Measurements from ENCODE around the gene TMEM179B.

Gene TMEM179B

DNA sequence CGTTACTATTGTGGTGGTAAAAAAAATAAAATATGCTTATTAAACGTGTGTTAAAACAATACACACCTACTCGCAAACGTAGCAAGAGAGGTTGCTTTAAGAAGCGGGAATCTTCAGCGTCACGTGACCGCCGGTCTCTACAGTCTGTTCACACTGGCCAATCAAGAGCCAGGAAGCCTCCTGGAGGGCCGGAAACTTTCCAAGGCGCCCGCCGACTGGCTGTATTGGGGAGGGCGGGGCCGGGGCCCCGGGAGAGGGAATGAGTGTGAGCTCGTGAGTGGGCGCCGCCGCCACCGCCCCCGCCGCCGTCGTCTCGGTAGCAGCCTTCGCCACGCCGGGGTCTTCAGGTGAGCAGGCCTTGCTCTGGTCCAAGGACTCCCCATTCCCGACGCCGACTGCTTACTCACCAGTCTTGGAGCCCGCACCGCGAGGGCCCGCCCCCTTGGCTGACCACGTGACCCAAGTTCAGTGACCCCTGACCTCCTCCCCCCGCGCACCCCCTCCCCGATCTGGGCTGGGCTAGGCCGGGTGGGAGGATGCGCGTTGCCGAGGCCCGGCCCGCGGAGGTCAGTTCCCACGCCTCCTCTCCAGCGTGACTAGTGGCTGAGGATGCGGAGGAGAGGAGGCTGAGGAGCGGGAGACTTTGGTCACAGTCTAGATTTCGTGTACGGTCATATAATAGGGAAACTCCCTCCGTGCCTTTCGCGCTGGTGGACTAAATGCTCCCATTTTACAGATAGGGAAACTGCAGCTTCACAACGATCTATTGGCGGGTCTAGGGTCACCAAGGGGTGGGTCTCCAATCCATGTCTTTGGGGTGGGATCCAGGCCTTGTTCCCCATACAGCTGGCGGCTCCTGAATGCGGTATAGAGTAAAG is 15.8 kb upstream of the TMEM179B start, which contains the start of gene TAF6L:
Gene TAF6L, plus strand, starts transcription at position 253 of the 878 bp plus-strand sequence. CDS start 4,388 bp downstream, outside the sequence.
- peak; percentile 92 for DNase-seq (ENCODE audit: extremely low read depth, insufficient read length)
- Histone ChIP-seq H3K4me3 (replicated peaks; ENCODE audit: low read depth, low read length) (peak within 1 kb of the TSS; percentile 78), H3K36me3 (ENCODE audit: control insufficient read depth, insufficient read depth, low read length) (peaks cover 6% of the 10 kb centered on the region), H3K27me3 (replicated peaks; ENCODE audit: control insufficient read depth, insufficient read depth, low read length) (no peaks in the 10 kb centered on the region)
- TF ChIP-seq, protein P1, sequence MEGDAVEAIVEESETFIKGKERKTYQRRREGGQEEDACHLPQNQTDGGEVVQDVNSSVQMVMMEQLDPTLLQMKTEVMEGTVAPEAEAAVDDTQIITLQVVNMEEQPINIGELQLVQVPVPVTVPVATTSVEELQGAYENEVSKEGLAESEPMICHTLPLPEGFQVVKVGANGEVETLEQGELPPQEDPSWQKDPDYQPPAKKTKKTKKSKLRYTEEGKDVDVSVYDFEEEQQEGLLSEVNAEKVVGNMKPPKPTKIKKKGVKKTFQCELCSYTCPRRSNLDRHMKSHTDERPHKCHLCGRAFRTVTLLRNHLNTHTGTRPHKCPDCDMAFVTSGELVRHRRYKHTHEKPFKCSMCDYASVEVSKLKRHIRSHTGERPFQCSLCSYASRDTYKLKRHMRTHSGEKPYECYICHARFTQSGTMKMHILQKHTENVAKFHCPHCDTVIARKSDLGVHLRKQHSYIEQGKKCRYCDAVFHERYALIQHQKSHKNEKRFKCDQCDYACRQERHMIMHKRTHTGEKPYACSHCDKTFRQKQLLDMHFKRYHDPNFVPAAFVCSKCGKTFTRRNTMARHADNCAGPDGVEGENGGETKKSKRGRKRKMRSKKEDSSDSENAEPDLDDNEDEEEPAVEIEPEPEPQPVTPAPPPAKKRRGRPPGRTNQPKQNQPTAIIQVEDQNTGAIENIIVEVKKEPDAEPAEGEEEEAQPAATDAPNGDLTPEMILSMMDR (IDR thresholded peaks at IDR 0.05; ENCODE audit: insufficient read depth, low read length, poor library complexity, severe bottlenecking): no peak

DNA sequence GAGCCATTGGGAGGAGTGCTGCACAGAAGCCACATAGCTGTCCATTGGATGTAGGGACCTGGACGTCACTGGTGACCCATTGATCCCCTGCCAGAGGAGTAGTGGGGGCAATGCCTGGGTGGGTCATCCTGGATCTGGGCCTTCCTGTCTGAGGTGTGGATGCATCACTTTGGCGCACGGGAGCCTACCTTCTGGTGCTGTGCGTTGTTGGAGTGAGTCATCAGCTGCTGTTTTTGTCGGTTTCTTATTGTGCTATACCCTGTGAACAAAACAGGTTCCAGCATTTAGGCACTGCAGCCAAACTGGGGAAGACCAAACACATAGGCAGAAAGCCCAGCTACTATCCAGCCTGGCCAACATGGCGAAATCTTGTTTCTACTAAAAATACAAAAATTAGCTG is 12.8 kb upstream of the TMEM179B start:
- Histone ChIP-seq H3K4me3 (replicated peaks; ENCODE audit: low read depth, low read length) (no peak overlapping the region), H3K36me3 (ENCODE audit: control insufficient read depth, insufficient read depth, low read length) (peaks cover 12% of the 10 kb centered on the region), H3K27me3 (replicated peaks; ENCODE audit: control insufficient read depth, insufficient read depth, low read length) (no peaks in the 10 kb centered on the region)
- DNase-seq (ENCODE audit: extremely low read depth, insufficient read length): no peak
- TF ChIP-seq, protein P1 (IDR thresholded peaks at IDR 0.05; ENCODE audit: insufficient read depth, low read length, poor library complexity, severe bottlenecking): no peak

DNA sequence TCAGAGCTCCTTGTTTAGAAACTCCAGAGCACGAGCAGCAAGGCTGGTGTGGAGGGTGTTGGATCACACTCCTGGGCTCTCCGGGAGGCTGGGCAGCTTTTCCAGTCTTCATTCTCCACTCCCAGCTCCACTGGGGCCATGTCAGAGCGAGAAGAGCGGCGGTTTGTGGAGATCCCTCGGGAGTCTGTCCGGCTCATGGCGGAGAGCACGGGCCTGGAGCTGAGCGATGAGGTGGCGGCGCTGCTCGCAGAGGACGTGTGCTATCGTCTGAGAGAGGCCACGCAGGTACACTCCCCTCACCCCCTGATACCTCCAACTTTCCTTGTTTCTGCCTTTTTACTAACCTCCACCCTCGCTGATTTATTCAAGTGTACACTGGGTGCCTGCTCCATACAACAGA is 11.6 kb upstream of the TMEM179B start:
- Histone ChIP-seq H3K4me3 (replicated peaks; ENCODE audit: low read depth, low read length) (no peak overlapping the region), H3K27me3 (replicated peaks; ENCODE audit: control insufficient read depth, insufficient read depth, low read length) (no peaks in the 10 kb centered on the region), H3K36me3 (ENCODE audit: control insufficient read depth, insufficient read depth, low read length) (peaks cover 12% of the 10 kb centered on the region)
- DNase-seq (ENCODE audit: extremely low read depth, insufficient read length): no peak
- TF ChIP-seq, protein P1 (IDR thresholded peaks at IDR 0.05; ENCODE audit: insufficient read depth, low read length, poor library complexity, severe bottlenecking): no peak

DNA sequence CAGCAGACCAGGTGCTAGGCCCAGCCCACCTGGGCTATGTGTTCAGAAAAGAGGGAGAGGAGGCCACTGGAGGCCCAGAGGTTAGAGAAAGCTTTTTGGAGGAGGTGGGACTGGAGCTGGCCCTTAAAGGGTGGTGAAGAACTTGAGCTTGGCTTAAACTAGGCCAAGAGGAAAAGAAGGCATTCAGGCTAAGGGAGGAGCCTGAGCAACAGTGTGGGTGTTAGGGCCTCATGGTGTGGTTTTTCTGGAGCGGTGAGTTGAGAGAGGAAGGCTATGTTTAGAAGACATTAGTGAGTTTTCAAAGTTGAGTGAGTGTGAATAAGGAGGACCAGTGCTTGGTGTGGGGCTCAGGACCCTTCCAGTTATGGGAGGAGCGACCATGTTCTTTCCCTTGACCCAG is 9.8 kb upstream of the TMEM179B start:
- H3K27me3 ChIP-seq (replicated peaks; ENCODE audit: control insufficient read depth, insufficient read depth, low read length): no peaks in the 10 kb centered on the region
- TF ChIP-seq, protein P1 (IDR thresholded peaks at IDR 0.05; ENCODE audit: insufficient read depth, low read length, poor library complexity, severe bottlenecking): no peak
- peaks cover 17% of the 10 kb centered on the region for H3K36me3 ChIP-seq (ENCODE audit: control insufficient read depth, insufficient read depth, low read length)

DNA sequence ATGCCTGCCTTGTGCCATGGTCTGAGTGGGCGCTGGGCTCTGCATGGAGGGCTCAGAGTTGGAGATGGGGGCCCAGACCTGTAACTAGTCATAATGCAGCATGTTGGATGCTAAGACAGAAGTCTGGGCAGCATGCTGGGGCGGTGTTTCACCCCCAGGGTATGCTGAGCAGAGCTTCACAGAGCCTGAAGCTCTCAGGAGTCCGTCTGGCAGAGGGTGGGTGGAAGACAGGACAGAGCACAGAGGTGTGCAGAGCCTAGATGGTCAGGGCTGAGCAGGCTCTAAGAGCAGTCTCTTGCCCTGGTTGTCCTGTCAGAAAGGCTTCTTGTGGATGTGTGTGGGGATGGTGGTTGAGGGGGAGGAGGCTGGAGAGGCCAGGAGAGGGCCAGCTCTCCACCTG is 8.8 kb upstream of the TMEM179B start:
- Histone ChIP-seq H3K27me3 (replicated peaks; ENCODE audit: control insufficient read depth, insufficient read depth, low read length) (no peaks in the 10 kb centered on the region), H3K36me3 (ENCODE audit: control insufficient read depth, insufficient read depth, low read length) (peaks cover 17% of the 10 kb centered on the region), H3K4me3 (replicated peaks; ENCODE audit: low read depth, low read length) (no peak overlapping the region)
- DNase-seq (ENCODE audit: extremely low read depth, insufficient read length): no peak
- TF ChIP-seq, protein P1 (IDR thresholded peaks at IDR 0.05; ENCODE audit: insufficient read depth, low read length, poor library complexity, severe bottlenecking): no peak

More for the DNA sequence above, 9.8 kb upstream of the TMEM179B start:
- DNase-seq (ENCODE audit: extremely low read depth, insufficient read length): no peak
- no peak overlapping the region for H3K4me3 ChIP-seq (replicated peaks; ENCODE audit: low read depth, low read length)

All from GM06990 (cell line).